Gastrocnemius medialis (tissue), 4 donors: ENCODE data around the gene DGCR2. TPM values are rescaled to one million over a fixed set of nuclear protein-coding genes. Genes with fewer than 3 reads are reported as not detected.

Experiments
- ATAC-seq, 2 donors: fragments of 150-250 bp; one replicate each; pipeline ENCODE4 v1.9.1; 2016
- DNase-seq, 2 donors: peaks; one replicate each; pipeline ENCODE4 v3.0.0-alpha.2; 2019
- H3K27ac ChIP-seq, 4 donors: fragments of 200-600 bp; sonication (generic); 1 replicate in 1 of 4; 2 replicates in 3 of 4; pipeline ENCODE4 v1.5.1; 2016 to 2018; ENCODE audit warnings: mild to moderate bottlenecking in 2 of 4, moderate library complexity in 1 of 4
- H3K27me3 ChIP-seq, 3 donors: fragments of 200-600 bp; sonication (generic) in 2 of 3; 1 replicate in 1 of 3; 2 replicates in 2 of 3; pipeline versions ENCODE4 v1.5.1 to v1.6.0; 2016 to 2019; ENCODE audit warnings: mild to moderate bottlenecking in 1 of 3, moderate library complexity in 1 of 3
- H3K36me3 ChIP-seq, 2 donors: fragments of 200-600 bp; sonication (generic) in 1 of 2; one replicate each; pipeline ENCODE4 v1.5.1; 2017 to 2018
- H3K4me1 ChIP-seq, 2 donors: fragments of 200-600 bp; sonication (generic) in 1 of 2; one replicate each; pipeline ENCODE4 v1.5.1; 2016 to 2017; ENCODE audit warnings: mild to moderate bottlenecking in 2 of 2
- H3K4me3 ChIP-seq, 4 donors: fragments of 200-600 bp; sonication (generic) in 3 of 4; 1 replicate in 1 of 4; 2 replicates in 3 of 4; pipeline ENCODE4 v1.5.1; 2016 to 2019; ENCODE audit warnings: mild to moderate bottlenecking in 2 of 4
- H3K9me3 ChIP-seq, 3 donors: fragments of 200-600 bp; sonication (generic) in 2 of 3; 1 replicate in 1 of 3; 2 replicates in 2 of 3; pipeline ENCODE4 v1.5.1; 2016 to 2019
- POLR2A ChIP-seq, 2 donors: fragments of 450-650 bp; IDR thresholded peaks; one replicate each; pipeline ENCODE4 v1.6.1; 2017; ENCODE audit warnings: antibody characterized with exemption in 2 of 2, mild to moderate bottlenecking in 2 of 2, moderate library complexity in 2 of 2
- in situ Hi-C, 4 donors: fragments of 200-750 bp; cut with MboI; loops; one replicate each; pipeline versions ENCODE4 v1.15.0 to v1.8.0; 2017; ENCODE audit warnings: low sequenced_read_pairs in 4 of 4
- intact Hi-C: fragments of 100-400 bp; cut with DNase I; formaldehyde crosslinking; loops from one replicate; pipeline ENCODE4 v1.15.1; 2023; ENCODE audit warnings: low total_unique reads
- total RNA-seq, 4 donors: library from RNA; depleted of rRNA; stranded (reverse); fragments of >200 nt; gene quantifications; one replicate each; pipeline versions ENCODE4 v1.1.0 to v1.2.3, GENCODE V29; 2016
- TF ChIP-seq, protein P1 (sequence below), 5 experiments: fragments of 450-650 bp in 3 of 5; fragments of 200-600 bp in 2 of 5; sonication (generic) in 2 of 5; IDR thresholded peaks in 4 of 5; conservative IDR thresholded peaks in 1 of 5; 1 replicate in 4 of 5; 2 replicates in 1 of 5; pipeline ENCODE4 v1.5.1; 2016 to 2019; ENCODE audit warnings: antibody characterized with exemption in 5 of 5, mild to moderate bottlenecking in 3 of 5, moderate library complexity in 3 of 5

The DGCR2 gene
- total RNA-seq, 4 donors from 2014 or later: 30.0 to 72.7 (median 43.5) TPM

- no peak for ATAC-seq
- no peak for DNase-seq
- in situ Hi-C loops (loop anchor here in 1 of 4 donors (25.0 kb wide), 1 partner anchor 505 kb away; no protein-coding TSS in a partner anchor), intact Hi-C loops (no loop called here)
- peaks cover 0 to 31% of the 10 kb centered on the region in 2 donors for H3K36me3 ChIP-seq
- no peak overlapping the region for H3K27ac ChIP-seq
- H3K4me1 ChIP-seq: peaks cover 0 to 3% of the 10 kb centered on the region in 2 donors
- H3K4me3 ChIP-seq: no peak overlapping the region
- H3K27me3 ChIP-seq: no peaks in the 10 kb centered on the region
- H3K9me3 ChIP-seq: no peaks in the 10 kb centered on the region
- no peak for TF ChIP-seq POLR2A (IDR thresholded peaks at IDR 0.05)
- TF ChIP-seq, protein P1, sequence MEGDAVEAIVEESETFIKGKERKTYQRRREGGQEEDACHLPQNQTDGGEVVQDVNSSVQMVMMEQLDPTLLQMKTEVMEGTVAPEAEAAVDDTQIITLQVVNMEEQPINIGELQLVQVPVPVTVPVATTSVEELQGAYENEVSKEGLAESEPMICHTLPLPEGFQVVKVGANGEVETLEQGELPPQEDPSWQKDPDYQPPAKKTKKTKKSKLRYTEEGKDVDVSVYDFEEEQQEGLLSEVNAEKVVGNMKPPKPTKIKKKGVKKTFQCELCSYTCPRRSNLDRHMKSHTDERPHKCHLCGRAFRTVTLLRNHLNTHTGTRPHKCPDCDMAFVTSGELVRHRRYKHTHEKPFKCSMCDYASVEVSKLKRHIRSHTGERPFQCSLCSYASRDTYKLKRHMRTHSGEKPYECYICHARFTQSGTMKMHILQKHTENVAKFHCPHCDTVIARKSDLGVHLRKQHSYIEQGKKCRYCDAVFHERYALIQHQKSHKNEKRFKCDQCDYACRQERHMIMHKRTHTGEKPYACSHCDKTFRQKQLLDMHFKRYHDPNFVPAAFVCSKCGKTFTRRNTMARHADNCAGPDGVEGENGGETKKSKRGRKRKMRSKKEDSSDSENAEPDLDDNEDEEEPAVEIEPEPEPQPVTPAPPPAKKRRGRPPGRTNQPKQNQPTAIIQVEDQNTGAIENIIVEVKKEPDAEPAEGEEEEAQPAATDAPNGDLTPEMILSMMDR (IDR thresholded peaks at IDR 0.05 in 4 of 5, conservative IDR thresholded peaks at IDR 0.05 in 1 of 5): no peak
Observed at GRCh38 chr22:19132153-19132552, 9.9 kb upstream of the DGCR2 start.

- Histone ChIP-seq H3K9me3 (no peaks in the 10 kb centered on the region), H3K27me3 (no peaks in the 10 kb centered on the region), H3K4me3 (no peak overlapping the region), H3K4me1 (peaks cover 0 to 3% of the 10 kb centered on the region in 2 donors), H3K27ac (no peak overlapping the region), H3K36me3 (peaks cover 0 to 26% of the 10 kb centered on the region in 2 donors)
- TF ChIP-seq, protein P1 (IDR thresholded peaks at IDR 0.05 in 4 of 5, conservative IDR thresholded peaks at IDR 0.05 in 1 of 5): no peak
- intact Hi-C loops (no loop called here), in situ Hi-C loops (loop anchor here in 1 of 4 donors (25.0 kb wide), 1 partner anchor 506 kb away; no protein-coding TSS in a partner anchor)
- no peak for DNase-seq
- ATAC-seq: no peak
Observed at GRCh38 chr22:19131685-19132015, 9.4 kb upstream of the DGCR2 start.

GRCh38 chr22:19130959-19131684, 8.9 kb upstream of the DGCR2 start, which contains the start of gene TSSK2:
Gene TSSK2, plus strand, starts transcription at chr22:19131308. Its CDS starts 92 bp downstream, at chr22:19131400.
- no peak within 1 kb of the TSS for H3K27ac ChIP-seq
- TF ChIP-seq POLR2A (IDR thresholded peaks at IDR 0.05): no peak
- TF ChIP-seq, protein P1 (IDR thresholded peaks at IDR 0.05 in 4 of 5, conservative IDR thresholded peaks at IDR 0.05 in 1 of 5): no peak
- H3K9me3 ChIP-seq: no peaks in the 10 kb centered on the region
- intact Hi-C loops (no loop called here), in situ Hi-C loops (loop anchor here in 1 of 4 donors (25.0 kb wide), 1 partner anchor 506 kb away; no protein-coding TSS in a partner anchor)
- H3K4me1 ChIP-seq: peaks cover 0 to 3% of the 10 kb centered on the region in 2 donors
- ATAC-seq: no peak
- DNase-seq: no peak
- H3K36me3 ChIP-seq: peaks cover 0 to 23% of the 10 kb centered on the region in 2 donors
- H3K27me3 ChIP-seq: no peaks in the 10 kb centered on the region
- H3K4me3 ChIP-seq: no peak within 1 kb of the TSS

DNA sequence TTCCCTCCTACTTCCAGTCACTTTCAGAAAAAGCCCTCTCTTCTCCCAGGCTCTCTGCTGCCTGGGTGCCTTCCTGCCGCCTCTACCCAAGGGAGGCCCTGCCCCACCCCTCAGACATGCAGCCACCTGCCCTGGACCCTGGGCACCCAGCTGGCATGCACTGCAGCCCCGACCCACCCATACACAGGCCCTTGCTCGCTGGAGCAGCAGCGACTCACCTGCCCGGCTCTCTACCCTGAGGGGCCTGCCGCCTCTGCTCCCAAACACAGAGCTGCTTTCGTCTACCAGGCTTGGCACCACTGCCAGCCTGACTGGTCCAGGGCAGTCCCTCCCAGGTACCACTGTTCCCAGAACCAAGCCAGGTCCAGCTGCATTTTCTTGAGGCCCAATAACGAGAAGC, 7.7 kb upstream of the DGCR2 start:
- peaks cover 0 to 20% of the 10 kb centered on the region in 2 donors for H3K36me3 ChIP-seq
- intact Hi-C loops: no loop called here
- TF ChIP-seq, protein P1 (IDR thresholded peaks at IDR 0.05 in 4 of 5, conservative IDR thresholded peaks at IDR 0.05 in 1 of 5): no peak
- no peak for TF ChIP-seq POLR2A (IDR thresholded peaks at IDR 0.05)
- no peaks in the 10 kb centered on the region for H3K4me1 ChIP-seq
- no peaks in the 10 kb centered on the region for H3K27me3 ChIP-seq
- in situ Hi-C loops: loop anchor here in 1 of 4 donors (25.0 kb wide), 1 partner anchor 507 kb away; no protein-coding TSS in a partner anchor
- DNase-seq: no peak
- H3K4me3 ChIP-seq: no peak overlapping the region
- no peaks in the 10 kb centered on the region for H3K9me3 ChIP-seq
- H3K27ac ChIP-seq: no peak overlapping the region
- no peak for ATAC-seq
